HAP-1 (cell line): ENCODE measurements around the gene PTPRN2.
A peak's percentile ranks its signal among the peaks of the same experiment; 100 is the strongest.

Experiments used
- DNase-seq, 2 experiments: peaks; one replicate each; pipeline ENCODE4 v3.0.0-alpha.2; 2016 to 2020; ENCODE audit warnings: low spot score in 2 of 2
- H3K27me3 ChIP-seq: fragments of 250-450 bp; sonication (Bioruptor Pico); 2 replicates; pipeline ENCODE4 v1.5.1; 2020; ENCODE audit warnings: low read depth, mild to moderate bottlenecking, moderate library complexity
- H3K36me3 ChIP-seq: fragments of 250-450 bp; sonication (Bioruptor Pico); replicated peaks from 2 replicates; pipeline ENCODE4 v1.5.1; 2020; ENCODE audit warnings: mild to moderate bottlenecking
- H3K4me1 ChIP-seq: fragments of 250-450 bp; sonication (Bioruptor Pico); 2 replicates; pipeline ENCODE4 v1.5.1; 2020; ENCODE audit warnings: mild to moderate bottlenecking
- H3K4me3 ChIP-seq: fragments of 250-450 bp; sonication (Bioruptor Pico); 2 replicates; pipeline ENCODE4 v1.5.1; 2020; ENCODE audit warnings: mild to moderate bottlenecking, moderate library complexity
- H3K9me3 ChIP-seq: fragments of 250-450 bp; sonication (Bioruptor Pico); 2 replicates; pipeline ENCODE4 v1.5.1; 2020; ENCODE audit warnings: mild to moderate bottlenecking, moderate library complexity
- in situ Hi-C: fragments of 300-500 bp; cut with MboI; formaldehyde crosslinking; loops from 3 replicates; pipeline ENCODE4 v1.14.3; 2020; ENCODE audit warnings: low sequenced_read_pairs, inconsistent platforms, mixed read lengths

Gene PTPRN2

GRCh38 chr7:157678501-157678900, 909.1 kb downstream of the PTPRN2 start:
- Histone ChIP-seq H3K36me3 (no peaks in the 10 kb centered on the region; the same call in 1 of the 2 replicates), H3K4me1 (no peaks in the 10 kb centered on the region), H3K4me3 (no peak overlapping the region), H3K9me3 (no peaks in the 10 kb centered on the region), H3K27me3 (no peaks in the 10 kb centered on the region)
- peak in 1 of 2 experiments; percentile 1 for DNase-seq
- in situ Hi-C loops, result no loop called here

- in situ Hi-C loops, result no loop called here
- no peaks in the 10 kb centered on the region for H3K27me3 ChIP-seq
- DNase-seq, result peak in 1 of 2 experiments; percentile 6
- no peaks in the 10 kb centered on the region for H3K36me3 ChIP-seq
- H3K9me3 ChIP-seq, result no peaks in the 10 kb centered on the region
- H3K4me1 ChIP-seq, result no peaks in the 10 kb centered on the region
- no peak overlapping the region for H3K4me3 ChIP-seq
These were observed 911.0 kb downstream of the PTPRN2 start for GRCh38 chr7:157676456-157677255.

GRCh38 chr7:157676001-157676400, 911.6 kb downstream of the PTPRN2 start:
- no peaks in the 10 kb centered on the region for H3K9me3 ChIP-seq
- peak in 1 of 2 experiments; percentile 7 for DNase-seq
- in situ Hi-C loops, result no loop called here
- no peak overlapping the region for H3K4me3 ChIP-seq
- no peaks in the 10 kb centered on the region for H3K36me3 ChIP-seq
- H3K27me3 ChIP-seq, result no peaks in the 10 kb centered on the region
- no peaks in the 10 kb centered on the region for H3K4me1 ChIP-seq

GRCh38 chr7:157675427-157675927, 912.1 kb downstream of the PTPRN2 start:
- no peaks in the 10 kb centered on the region for H3K27me3 ChIP-seq

GRCh38 chr7:157674715-157675426, 912.8 kb downstream of the PTPRN2 start:
- H3K36me3 ChIP-seq, result no peaks in the 10 kb centered on the region

More at GRCh38 chr7:157675427-157675927, 912.1 kb downstream of the PTPRN2 start:
- peak in 1 of 2 experiments; percentile 3 for DNase-seq
- Histone ChIP-seq H3K4me3 (no peak overlapping the region), H3K9me3 (no peaks in the 10 kb centered on the region), H3K4me1 (no peaks in the 10 kb centered on the region), H3K36me3 (no peaks in the 10 kb centered on the region)
- in situ Hi-C loops, result no loop called here

GRCh38 chr7:157674027-157674714, 913.5 kb downstream of the PTPRN2 start:
- DNase-seq, result peak in 1 of 2 experiments; percentile 1
- Histone ChIP-seq H3K36me3 (no peaks in the 10 kb centered on the region), H3K4me1 (no peaks in the 10 kb centered on the region), H3K27me3 (no peaks in the 10 kb centered on the region), H3K9me3 (no peaks in the 10 kb centered on the region), H3K4me3 (no peak overlapping the region)
- in situ Hi-C loops, result no loop called here

More at GRCh38 chr7:157674715-157675426, 912.8 kb downstream of the PTPRN2 start:
- H3K4me3 ChIP-seq, result no peak overlapping the region
- in situ Hi-C loops, result no loop called here
- no peaks in the 10 kb centered on the region for H3K9me3 ChIP-seq
- DNase-seq, result peak in 1 of 2 experiments; percentile 5
- H3K27me3 ChIP-seq, result no peaks in the 10 kb centered on the region
- H3K4me1 ChIP-seq, result no peaks in the 10 kb centered on the region

GRCh38 chr7:157673573-157673972, 914.0 kb downstream of the PTPRN2 start:
- no peaks in the 10 kb centered on the region for H3K9me3 ChIP-seq

GRCh38 chr7:157671358-157672255, 916.0 kb downstream of the PTPRN2 start:
- no peaks in the 10 kb centered on the region for H3K27me3 ChIP-seq
- H3K9me3 ChIP-seq, result no peaks in the 10 kb centered on the region
- no peaks in the 10 kb centered on the region for H3K4me1 ChIP-seq
- no peak for DNase-seq
- no peak overlapping the region for H3K4me3 ChIP-seq
- in situ Hi-C loops, result no loop called here
- no peaks in the 10 kb centered on the region for H3K36me3 ChIP-seq

More at GRCh38 chr7:157673573-157673972, 914.0 kb downstream of the PTPRN2 start:
- Histone ChIP-seq H3K27me3 (no peaks in the 10 kb centered on the region), H3K4me1 (no peaks in the 10 kb centered on the region), H3K36me3 (no peaks in the 10 kb centered on the region), H3K4me3 (no peak overlapping the region)
- in situ Hi-C loops, result no loop called here
- DNase-seq, result peak in 1 of 2 experiments; percentile 2

GRCh38 chr7:157670490-157671357, 916.9 kb downstream of the PTPRN2 start:
- H3K36me3 ChIP-seq, result no peaks in the 10 kb centered on the region
- H3K27me3 ChIP-seq, result no peaks in the 10 kb centered on the region
- in situ Hi-C loops, result no loop called here
- H3K9me3 ChIP-seq, result no peaks in the 10 kb centered on the region
- H3K4me3 ChIP-seq, result no peak overlapping the region
- no peaks in the 10 kb centered on the region for H3K4me1 ChIP-seq
- no peak for DNase-seq

GRCh38 chr7:157669768-157670351, 917.8 kb downstream of the PTPRN2 start:
- Histone ChIP-seq H3K4me1 (no peaks in the 10 kb centered on the region), H3K36me3 (no peaks in the 10 kb centered on the region), H3K27me3 (no peaks in the 10 kb centered on the region), H3K4me3 (no peak overlapping the region), H3K9me3 (no peaks in the 10 kb centered on the region)
- no peak for DNase-seq
- in situ Hi-C loops, result no loop called here

GRCh38 chr7:157668884-157669767, 918.5 kb downstream of the PTPRN2 start:
- Histone ChIP-seq H3K9me3 (no peaks in the 10 kb centered on the region), H3K4me3 (no peak overlapping the region), H3K36me3 (no peaks in the 10 kb centered on the region), H3K4me1 (no peaks in the 10 kb centered on the region), H3K27me3 (no peaks in the 10 kb centered on the region)
- no peak for DNase-seq
- in situ Hi-C loops, result no loop called here
